A549 (cell line): Measurements from ENCODE around the gene RBM34.

Source experiments
- NR3C1 ChIP-seq: fragments of >200 bp; sonication (Bioruptor Twin); formaldehyde crosslinking; IDR thresholded peaks from 3 replicates; pipeline ENCODE4 v1.6.1; 2017
- SMC3 ChIP-seq: fragments of >200 bp; sonication (Bioruptor Twin); formaldehyde crosslinking; IDR thresholded peaks from 3 replicates; pipeline ENCODE4 v1.6.1; 2018; ENCODE audit warnings: inconsistent platforms
- TF ChIP-seq, protein P1 (sequence below): fragments of >200 bp; sonication (Bioruptor Twin); formaldehyde crosslinking; IDR thresholded peaks from 3 replicates; pipeline ENCODE4 v1.6.1; 2016
- TF ChIP-seq, protein P2 (sequence below): fragments of >200 bp; sonication (Bioruptor Twin); formaldehyde crosslinking; IDR thresholded peaks from 3 replicates; pipeline ENCODE4 v1.5.1; 2016

DNA sequence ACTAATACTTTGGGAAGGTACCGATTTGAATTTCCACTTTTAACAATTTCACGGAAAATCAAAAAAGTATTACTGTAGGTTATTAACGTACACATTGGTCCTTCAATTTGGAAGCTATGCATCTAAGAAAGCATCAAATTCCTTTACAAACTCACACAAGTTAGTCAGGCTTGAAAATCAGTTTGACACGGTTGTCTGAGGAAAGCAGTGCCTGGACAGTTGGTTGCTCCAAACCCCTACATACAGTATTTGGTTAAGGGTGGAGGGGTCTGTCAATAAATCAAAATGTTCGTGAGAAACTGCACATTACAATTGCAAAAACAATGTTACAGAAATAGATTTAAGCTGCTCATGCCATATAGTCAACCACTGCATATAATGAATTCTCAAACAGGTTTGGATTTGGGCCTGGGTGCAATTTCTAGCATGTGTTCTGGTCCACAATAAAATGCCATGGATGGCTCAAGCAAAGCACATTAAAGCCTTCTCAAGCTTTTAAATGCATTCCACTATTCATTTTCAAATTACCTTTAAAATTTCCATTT, 19.9 kb upstream of the RBM34 start:
- TF ChIP-seq, protein P1, sequence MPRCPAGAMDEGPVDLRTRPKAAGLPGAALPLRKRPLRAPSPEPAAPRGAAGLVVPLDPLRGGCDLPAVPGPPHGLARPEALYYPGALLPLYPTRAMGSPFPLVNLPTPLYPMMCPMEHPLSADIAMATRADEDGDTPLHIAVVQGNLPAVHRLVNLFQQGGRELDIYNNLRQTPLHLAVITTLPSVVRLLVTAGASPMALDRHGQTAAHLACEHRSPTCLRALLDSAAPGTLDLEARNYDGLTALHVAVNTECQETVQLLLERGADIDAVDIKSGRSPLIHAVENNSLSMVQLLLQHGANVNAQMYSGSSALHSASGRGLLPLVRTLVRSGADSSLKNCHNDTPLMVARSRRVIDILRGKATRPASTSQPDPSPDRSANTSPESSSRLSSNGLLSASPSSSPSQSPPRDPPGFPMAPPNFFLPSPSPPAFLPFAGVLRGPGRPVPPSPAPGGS = no peak
- TF ChIP-seq NR3C1 (no peak), SMC3 (no peak)
- TF ChIP-seq, protein P2, sequence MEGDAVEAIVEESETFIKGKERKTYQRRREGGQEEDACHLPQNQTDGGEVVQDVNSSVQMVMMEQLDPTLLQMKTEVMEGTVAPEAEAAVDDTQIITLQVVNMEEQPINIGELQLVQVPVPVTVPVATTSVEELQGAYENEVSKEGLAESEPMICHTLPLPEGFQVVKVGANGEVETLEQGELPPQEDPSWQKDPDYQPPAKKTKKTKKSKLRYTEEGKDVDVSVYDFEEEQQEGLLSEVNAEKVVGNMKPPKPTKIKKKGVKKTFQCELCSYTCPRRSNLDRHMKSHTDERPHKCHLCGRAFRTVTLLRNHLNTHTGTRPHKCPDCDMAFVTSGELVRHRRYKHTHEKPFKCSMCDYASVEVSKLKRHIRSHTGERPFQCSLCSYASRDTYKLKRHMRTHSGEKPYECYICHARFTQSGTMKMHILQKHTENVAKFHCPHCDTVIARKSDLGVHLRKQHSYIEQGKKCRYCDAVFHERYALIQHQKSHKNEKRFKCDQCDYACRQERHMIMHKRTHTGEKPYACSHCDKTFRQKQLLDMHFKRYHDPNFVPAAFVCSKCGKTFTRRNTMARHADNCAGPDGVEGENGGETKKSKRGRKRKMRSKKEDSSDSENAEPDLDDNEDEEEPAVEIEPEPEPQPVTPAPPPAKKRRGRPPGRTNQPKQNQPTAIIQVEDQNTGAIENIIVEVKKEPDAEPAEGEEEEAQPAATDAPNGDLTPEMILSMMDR = no peak
